Fibroblast of lung (primary cell): ENCODE data around the gene KCTD18. TPM values are rescaled to one million over a fixed set of nuclear protein-coding genes. Genes with fewer than 3 reads are reported as not detected.

Experiments used
- DNase-seq, 2 donors: peaks; one replicate each; pipeline versions ENCODE4 v3.0.0 to v3.0.0-alpha.2; 2010; ENCODE audit warnings: low read depth in 2 of 2
- H2AFZ ChIP-seq: 2 replicates; pipeline ENCODE4 v1.5.1; 2012; ENCODE audit warnings: low read length, control low read depth, inconsistent platforms
- H3K27ac ChIP-seq: 2 replicates; pipeline ENCODE4 v1.5.1; 2011; ENCODE audit warnings: low read length, control low read depth; ENCODE audit not compliant: insufficient read depth
- H3K27me3 ChIP-seq: 2 replicates; pipeline ENCODE4 v1.5.1; 2011; ENCODE audit warnings: mild to moderate bottlenecking, low read length; ENCODE audit not compliant: control insufficient read depth, insufficient read depth
- H3K36me3 ChIP-seq: 2 replicates; pipeline ENCODE4 v1.5.1; 2011; ENCODE audit warnings: low read length; ENCODE audit not compliant: control insufficient read depth, insufficient read depth
- H3K4me1 ChIP-seq: 2 replicates; pipeline ENCODE4 v1.5.1; 2011; ENCODE audit warnings: low read length; ENCODE audit not compliant: control insufficient read depth, insufficient read depth; ENCODE audit errors: extremely low read depth
- H3K4me2 ChIP-seq: 2 replicates; pipeline ENCODE4 v1.5.1; 2011; ENCODE audit warnings: low read length, control low read depth; ENCODE audit not compliant: insufficient read depth; ENCODE audit errors: extremely low read depth
- H3K4me3 ChIP-seq, 4 experiments: fragments of 200-600 bp in 1 of 4; sonication (generic) in 1 of 4; replicated peaks in 1 of 4; 2 replicates each; pipeline ENCODE4 v1.5.1; 2011 to 2016; ENCODE audit warnings: low read length in 4 of 4, low read depth in 3 of 4, mild to moderate bottlenecking in 3 of 4, control low read depth in 2 of 4, inconsistent platforms in 1 of 4, mixed read lengths in 1 of 4; ENCODE audit not compliant: insufficient read depth in 1 of 4; ENCODE audit errors: control extremely low read depth in 1 of 4
- H3K79me2 ChIP-seq: 2 replicates; pipeline ENCODE4 v1.5.1; 2012; ENCODE audit warnings: mild to moderate bottlenecking, low read length, inconsistent platforms; ENCODE audit not compliant: control insufficient read depth, insufficient read depth
- H3K9ac ChIP-seq: 2 replicates; pipeline ENCODE4 v1.5.1; 2011; ENCODE audit warnings: mild to moderate bottlenecking, low read length, control low read depth; ENCODE audit not compliant: insufficient read depth
- H3K9me3 ChIP-seq: 2 replicates; pipeline ENCODE4 v1.5.1; 2012; ENCODE audit warnings: low read depth, low read length; ENCODE audit not compliant: control insufficient read depth, insufficient read depth
- H4K20me1 ChIP-seq: 2 replicates; pipeline ENCODE4 v1.5.1; 2011; ENCODE audit warnings: low read length; ENCODE audit not compliant: control insufficient read depth, insufficient read depth; ENCODE audit errors: extremely low read depth
- EZH2 ChIP-seq: IDR thresholded peaks from 2 replicates; pipeline ENCODE4 v1.5.1; 2012; ENCODE audit warnings: low read length, control low read depth, mild to moderate bottlenecking; ENCODE audit errors: missing control alignments
- polyA plus RNA-seq, 2 donors: library from polyadenylated mRNA; depleted of rRNA in 1 of 2; stranded (reverse) in 1 of 2; unstranded in 1 of 2; fragments of >200 nt; gene quantifications; 2 replicates each; pipeline ENCODE4 v1.2.1, GENCODE V29; 2011 to 2012; ENCODE audit warnings: missing spikeins in 1 of 2
- total RNA-seq: library from RNA; depleted of rRNA; stranded (reverse); fragments of >200 nt; gene quantifications from 2 replicates; pipeline ENCODE4 v1.2.1, GENCODE V29; 2014
- TF ChIP-seq, protein P1 (sequence below), 2 donors: IDR thresholded peaks in 1 of 2; conservative IDR thresholded peaks in 1 of 2; 1 replicate in 1 of 2; 2 replicates in 1 of 2; pipeline ENCODE4 v1.5.1; 2011 to 2012; ENCODE audit warnings: low read length in 2 of 2, control low read depth in 1 of 2, inconsistent platforms in 1 of 2, low read depth in 1 of 2, mild to moderate bottlenecking in 1 of 2

KCTD18 gene
- total and polyA plus RNA-seq, 2 donors (not counting 1 experiment from before 2014, with no cell fraction given), result 14.0 to 29.4 TPM

DNA sequence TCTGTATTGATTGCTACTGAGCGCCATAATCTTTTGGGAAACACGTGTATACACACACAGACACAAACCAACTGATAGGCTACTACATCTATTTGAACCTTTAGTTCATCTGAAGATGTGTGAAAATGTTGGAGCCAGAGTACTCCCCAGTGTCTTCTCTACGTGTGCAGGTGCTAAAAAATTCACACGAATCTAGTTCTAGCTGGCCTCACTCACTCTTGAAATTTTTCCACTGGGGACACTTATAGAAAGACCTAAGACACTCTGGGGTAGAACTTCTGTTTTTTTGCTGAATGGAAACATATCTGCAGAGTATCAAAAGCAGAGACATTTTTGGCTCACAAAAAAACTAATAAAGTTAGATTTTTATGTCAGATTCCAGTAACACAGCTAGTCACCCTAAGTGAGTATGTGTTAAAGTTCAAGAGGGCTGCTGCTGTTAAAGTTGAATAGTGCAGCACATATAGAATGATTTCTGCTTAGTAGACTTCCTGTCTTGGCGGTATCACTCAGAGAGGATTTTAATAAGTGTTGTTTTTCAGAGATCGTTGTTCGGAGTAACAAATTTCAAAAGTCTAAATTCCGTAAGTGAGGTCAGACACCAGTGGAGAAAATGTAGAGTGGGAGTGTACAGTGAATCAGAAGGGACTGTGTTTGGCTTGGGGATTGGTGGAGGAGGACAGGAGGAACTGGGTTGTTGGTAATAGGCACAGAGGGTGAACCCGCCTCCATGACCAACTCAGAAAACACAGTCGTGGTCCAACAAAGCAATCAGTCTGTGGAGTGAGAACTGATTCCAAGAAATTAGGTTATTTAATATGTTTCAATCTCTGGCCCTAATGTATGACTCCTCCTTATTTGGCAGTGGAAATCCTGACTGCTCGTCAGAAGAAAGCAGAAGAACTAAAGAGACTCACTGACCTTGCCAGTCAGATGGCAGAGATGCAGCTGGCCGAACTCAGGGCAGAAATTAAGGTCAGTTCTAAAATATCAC, 43.1 kb downstream of the KCTD18 start:
- no peaks in the 10 kb centered on the region for H3K27me3 ChIP-seq
- no peaks in the 10 kb centered on the region for H3K9me3 ChIP-seq
- no peaks in the 10 kb centered on the region for H4K20me1 ChIP-seq
- TF ChIP-seq EZH2, result no peak
- TF ChIP-seq, protein P1, sequence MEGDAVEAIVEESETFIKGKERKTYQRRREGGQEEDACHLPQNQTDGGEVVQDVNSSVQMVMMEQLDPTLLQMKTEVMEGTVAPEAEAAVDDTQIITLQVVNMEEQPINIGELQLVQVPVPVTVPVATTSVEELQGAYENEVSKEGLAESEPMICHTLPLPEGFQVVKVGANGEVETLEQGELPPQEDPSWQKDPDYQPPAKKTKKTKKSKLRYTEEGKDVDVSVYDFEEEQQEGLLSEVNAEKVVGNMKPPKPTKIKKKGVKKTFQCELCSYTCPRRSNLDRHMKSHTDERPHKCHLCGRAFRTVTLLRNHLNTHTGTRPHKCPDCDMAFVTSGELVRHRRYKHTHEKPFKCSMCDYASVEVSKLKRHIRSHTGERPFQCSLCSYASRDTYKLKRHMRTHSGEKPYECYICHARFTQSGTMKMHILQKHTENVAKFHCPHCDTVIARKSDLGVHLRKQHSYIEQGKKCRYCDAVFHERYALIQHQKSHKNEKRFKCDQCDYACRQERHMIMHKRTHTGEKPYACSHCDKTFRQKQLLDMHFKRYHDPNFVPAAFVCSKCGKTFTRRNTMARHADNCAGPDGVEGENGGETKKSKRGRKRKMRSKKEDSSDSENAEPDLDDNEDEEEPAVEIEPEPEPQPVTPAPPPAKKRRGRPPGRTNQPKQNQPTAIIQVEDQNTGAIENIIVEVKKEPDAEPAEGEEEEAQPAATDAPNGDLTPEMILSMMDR (conservative IDR thresholded peaks at IDR 0.05 in 1 of 2, IDR thresholded peaks at IDR 0.05 in 1 of 2; ENCODE audit: low read depth in 1 of 2, low read length in 2 of 2), result no peak
- peak overlapping the region; percentile 47 for H3K27ac ChIP-seq
- H3K79me2 ChIP-seq, result no peaks in the 10 kb centered on the region
- no peak overlapping the region for H2AFZ ChIP-seq
- peak overlapping the region in 1 of 4 experiments; percentile 20 for H3K4me3 ChIP-seq
- no peak overlapping the region for H3K9ac ChIP-seq
- H3K36me3 ChIP-seq, result peaks cover 14% of the 10 kb centered on the region
- H3K4me1 ChIP-seq, result no peaks in the 10 kb centered on the region
- DNase-seq, result peak in 1 of 2 donors; percentile 86
- peak overlapping the region; percentile 17 for H3K4me2 ChIP-seq

- no peaks in the 10 kb centered on the region for H3K27me3 ChIP-seq
Observed at GRCh38 chr2:200463452-200463851, 46.4 kb downstream of the KCTD18 start.

More at GRCh38 chr2:200463452-200463851, 46.4 kb downstream of the KCTD18 start:
- Histone ChIP-seq H3K9ac (no peak overlapping the region), H4K20me1 (no peaks in the 10 kb centered on the region), H3K27ac (no peak overlapping the region), H3K4me1 (no peaks in the 10 kb centered on the region), H3K4me3 (no peak overlapping the region), H3K36me3 (peaks cover 5% of the 10 kb centered on the region), H3K79me2 (no peaks in the 10 kb centered on the region), H2AFZ (no peak overlapping the region), H3K4me2 (no peak overlapping the region), H3K9me3 (no peaks in the 10 kb centered on the region)
- no peak for TF ChIP-seq EZH2
- TF ChIP-seq, protein P1 (conservative IDR thresholded peaks at IDR 0.05 in 1 of 2, IDR thresholded peaks at IDR 0.05 in 1 of 2; ENCODE audit: low read depth in 1 of 2, low read length in 2 of 2), result no peak
- no peak for DNase-seq
